B cell (primary cell): ENCODE results near the gene C1QL1. TPM values are rescaled to one million over a fixed set of nuclear protein-coding genes. Genes with fewer than 3 reads are reported as not detected.

ENCODE experiments used
- ATAC-seq: fragments of 200-7000 bp; cut with Tn5 transposase; one replicate; pipeline ENCODE4 v1.10.0; 2021; ENCODE audit warnings: low read depth, mild to moderate bottlenecking, moderate number of reproducible peaks, moderate library complexity
- CTCF ChIA-PET: fragments of 350-600 bp; sonication (Branson Sonifier 250); formaldehyde crosslinking; loops from one replicate; lab custom pipeline; 2021; ENCODE audit warnings: antibody characterized with exemption, inconsistent platforms; lab: Charles Lee
- POLR2A ChIA-PET: fragments of 350-600 bp; sonication (Branson Sonifier 250); formaldehyde crosslinking; loops from one replicate; lab custom pipeline; 2021; ENCODE audit warnings: antibody characterized with exemption; lab: Charles Lee
- DNase-seq: peaks from one replicate; pipeline ENCODE4 v3.0.0; 2013
- H2AFZ ChIP-seq: 2 replicates; pipeline ENCODE4 v1.6.1; 2012; ENCODE audit warnings: mild to moderate bottlenecking, low read depth, low read length; ENCODE audit not compliant: insufficient read depth, poor library complexity, severe bottlenecking
- H3K27ac ChIP-seq, 2 donors: 1 replicate in 1 of 2; 2 replicates in 1 of 2; pipeline ENCODE4 v1.5.1; 2012 to 2013; ENCODE audit warnings: low read length in 2 of 2, mild to moderate bottlenecking in 2 of 2, moderate library complexity in 1 of 2
- H3K27me3 ChIP-seq, 4 experiments: fragments of 200-600 bp in 1 of 4; sonication (generic) in 1 of 4; replicated peaks in 1 of 4; 1 replicate in 2 of 4; 2 replicates in 2 of 4; pipeline versions ENCODE4 v1.6.1 to v1.7.0; 2013 to 2016; ENCODE audit warnings: low read length in 3 of 4, mild to moderate bottlenecking in 2 of 4, mixed read lengths in 1 of 4, moderate library complexity in 1 of 4; ENCODE audit not compliant: insufficient read depth in 4 of 4, control insufficient read depth in 3 of 4; ENCODE audit errors: control extremely low read depth in 1 of 4
- H3K36me3 ChIP-seq, 2 experiments: replicated peaks in 1 of 2; 1 replicate in 1 of 2; 2 replicates in 1 of 2; pipeline versions ENCODE4 v1.6.1 to v1.7.1; 2013; ENCODE audit warnings: low read length in 1 of 2; ENCODE audit not compliant: insufficient read depth in 2 of 2, control insufficient read depth in 1 of 2; ENCODE audit errors: control extremely low read depth in 1 of 2, extremely low read depth in 1 of 2
- H3K4me1 ChIP-seq, 2 donors: fragments of 200-600 bp in 1 of 2; sonication (generic) in 1 of 2; 1 replicate in 1 of 2; 2 replicates in 1 of 2; pipeline versions ENCODE4 v1.5.1 to v1.6.1; 2013 to 2017; ENCODE audit warnings: low read length in 2 of 2; ENCODE audit not compliant: control insufficient read depth in 2 of 2, insufficient read depth in 2 of 2
- H3K4me2 ChIP-seq: replicated peaks from 2 replicates; pipeline ENCODE3; 2012; ENCODE audit warnings: mild to moderate bottlenecking, low read depth, low read length; ENCODE audit not compliant: poor library complexity, severe bottlenecking
- H3K4me3 ChIP-seq, 5 experiments: fragments of 200-600 bp in 1 of 5; sonication (generic) in 1 of 5; 1 replicate in 3 of 5; 2 replicates in 2 of 5; pipeline versions ENCODE4 v1.5.1 to v1.7.0; 2011 to 2016; ENCODE audit warnings: low read length in 4 of 5, mild to moderate bottlenecking in 4 of 5, low read depth in 2 of 5, control low read depth in 1 of 5, moderate library complexity in 1 of 5; ENCODE audit not compliant: insufficient read depth in 1 of 5; ENCODE audit errors: control extremely low read depth in 1 of 5, extremely low read depth in 1 of 5
- H3K79me2 ChIP-seq: fragments of 200-600 bp; sonication (generic); one replicate; pipeline ENCODE4 v1.6.0; 2016; ENCODE audit warnings: low read length; ENCODE audit not compliant: control insufficient read depth, insufficient read depth
- H3K9ac ChIP-seq: fragments of 200-600 bp; sonication (generic); 2 replicates; pipeline ENCODE4 v1.6.1; 2017; ENCODE audit warnings: mild to moderate bottlenecking, low read length, moderate library complexity
- H3K9me3 ChIP-seq, 3 donors: one replicate each; pipeline versions ENCODE4 v1.6.1 to v1.7.1; 2013; ENCODE audit warnings: low read length in 2 of 3; ENCODE audit not compliant: control insufficient read depth in 2 of 3, insufficient read depth in 1 of 3; ENCODE audit errors: control extremely low read depth in 1 of 3
- H4K20me1 ChIP-seq: 2 replicates; pipeline ENCODE4 v1.6.0; 2012; ENCODE audit warnings: mild to moderate bottlenecking, low read length; ENCODE audit not compliant: insufficient read depth, control insufficient read depth, poor library complexity, severe bottlenecking
- H3K27ac Mint-ChIP-seq: one replicate; pipeline ENCODE4 v1.8.0; 2021; ENCODE audit warnings: mixed read lengths
- H3K27me3 Mint-ChIP-seq: one replicate; pipeline ENCODE4 v1.8.0; 2021; ENCODE audit warnings: mixed read lengths
- H3K4me1 Mint-ChIP-seq: one replicate; pipeline ENCODE4 v1.8.0; 2021; ENCODE audit warnings: mixed read lengths
- H3K4me3 Mint-ChIP-seq: one replicate; pipeline ENCODE4 v1.8.0; 2021; ENCODE audit warnings: mixed read lengths
- H3K9me3 Mint-ChIP-seq: one replicate; pipeline ENCODE4 v1.8.0; 2022; ENCODE audit warnings: mixed read lengths; ENCODE audit not compliant: insufficient read depth
- EZH2 ChIP-seq: IDR thresholded peaks from 2 replicates; pipeline ENCODE4 v1.6.1; 2012; ENCODE audit warnings: borderline replicate concordance, low read depth, mild to moderate bottlenecking, moderate library complexity, low read length; ENCODE audit not compliant: insufficient read depth, poor library complexity, severe bottlenecking
- WGBS: methylation state at CpG from one replicate; pipeline ENCODE4 v1.1.5; 2013; ENCODE audit warnings: missing lambda C conversion rate; ENCODE audit not compliant: insufficient coverage; 5-methylcytosine and 5-hydroxymethylcytosine counted together
- intact Hi-C: fragments of 100-400 bp; cut with micrococcal nuclease; formaldehyde crosslinking; loops from one replicate; pipeline ENCODE4 v1.10.0; 2022
- polyA plus RNA-seq: library from polyadenylated mRNA; depleted of rRNA; stranded (reverse); fragments of >200 nt; gene quantifications from 2 replicates; pipeline ENCODE4 v1.2.3, GENCODE V29; 2012
- total RNA-seq, 2 donors: library from RNA; stranded (reverse); fragments of 120-200 nt in 1 of 2; gene quantifications; 1 replicate in 1 of 2; 2 replicates in 1 of 2; pipeline versions ENCODE4 v1.2.3 to v1.2.4, GENCODE V29; 2013 to 2022
- TF ChIP-seq, protein P1 (sequence below): fragments of 200-600 bp; IDR thresholded peaks from one replicate; pipeline ENCODE4 v1.8.0; 2022; ENCODE audit warnings: antibody characterized with exemption, mild to moderate bottlenecking

C1QL1 gene
- total and polyA plus RNA-seq, 2 donors (not counting 1 experiment from before 2014, with no cell fraction given): not detected

DNA sequence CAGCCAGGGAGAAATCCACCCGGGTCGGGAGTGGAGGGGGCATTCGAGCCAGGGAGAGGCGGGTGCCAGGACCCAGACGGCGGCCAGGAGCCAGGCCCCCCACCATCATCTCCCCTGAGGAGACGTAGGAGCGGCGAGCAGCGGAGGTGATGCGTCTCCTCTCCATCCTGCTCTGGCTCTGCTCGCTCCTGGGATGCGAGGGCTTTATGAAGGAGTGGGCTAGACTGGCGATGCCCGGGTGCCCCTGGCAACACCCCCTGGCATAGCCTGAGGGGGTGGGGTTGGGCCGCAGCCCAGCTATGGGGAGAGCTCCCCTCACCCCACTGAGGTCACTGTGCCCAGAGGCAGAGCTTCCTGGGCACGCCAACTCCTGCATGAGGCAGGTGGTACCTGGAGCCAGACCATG lies 52.8 kb downstream of the C1QL1 start, which contains the start of gene GFAP:
GFAP (minus strand) TSS at position 180 of the 406 bp plus-strand sequence; CDS start at position 166, 14 bp downstream.
- H3K9me3 Mint-ChIP-seq: no peaks in the 10 kb centered on the region
- no peak within 1 kb of the TSS for H3K27ac Mint-ChIP-seq
- WGBS: 87% methylated on average over 10 of the region's 17 CpGs
- intact Hi-C loops: no loop called here
- H3K27me3 ChIP-seq: peaks cover 0 to 37% (median 9%) of the 10 kb centered on the region in 4 experiments
- no peaks in the 10 kb centered on the region for H3K36me3 ChIP-seq
- no peak within 1 kb of the TSS for H3K27ac ChIP-seq
- H2AFZ ChIP-seq: no peak within 1 kb of the TSS
- peaks cover 13 to 15% of the 10 kb centered on the region in 2 donors for H3K4me1 ChIP-seq
- H3K4me3 ChIP-seq: no peak within 1 kb of the TSS
- ATAC-seq: no peak
- H3K9me3 ChIP-seq: peaks cover 0 to 7% (median 0%) of the 10 kb centered on the region in 3 donors
- ChIA-PET POLR2A (no interaction called here), CTCF (interaction anchor here (0.7 to 1.1 kb wide), 2 partner anchors 17 to 237 kb away, joined by 3 to 6 read pairs; no protein-coding TSS in a partner anchor)
- H3K27me3 Mint-ChIP-seq: peaks cover 36% of the 10 kb centered on the region
- no peak within 1 kb of the TSS for H3K4me2 ChIP-seq
- H3K4me1 Mint-ChIP-seq: peaks cover 21% of the 10 kb centered on the region
- no peak for DNase-seq
- no peaks in the 10 kb centered on the region for H3K79me2 ChIP-seq
- no peak within 1 kb of the TSS for H3K4me3 Mint-ChIP-seq
- no peak within 1 kb of the TSS for H3K9ac ChIP-seq
- TF ChIP-seq EZH2: no peak
- TF ChIP-seq, protein P1, sequence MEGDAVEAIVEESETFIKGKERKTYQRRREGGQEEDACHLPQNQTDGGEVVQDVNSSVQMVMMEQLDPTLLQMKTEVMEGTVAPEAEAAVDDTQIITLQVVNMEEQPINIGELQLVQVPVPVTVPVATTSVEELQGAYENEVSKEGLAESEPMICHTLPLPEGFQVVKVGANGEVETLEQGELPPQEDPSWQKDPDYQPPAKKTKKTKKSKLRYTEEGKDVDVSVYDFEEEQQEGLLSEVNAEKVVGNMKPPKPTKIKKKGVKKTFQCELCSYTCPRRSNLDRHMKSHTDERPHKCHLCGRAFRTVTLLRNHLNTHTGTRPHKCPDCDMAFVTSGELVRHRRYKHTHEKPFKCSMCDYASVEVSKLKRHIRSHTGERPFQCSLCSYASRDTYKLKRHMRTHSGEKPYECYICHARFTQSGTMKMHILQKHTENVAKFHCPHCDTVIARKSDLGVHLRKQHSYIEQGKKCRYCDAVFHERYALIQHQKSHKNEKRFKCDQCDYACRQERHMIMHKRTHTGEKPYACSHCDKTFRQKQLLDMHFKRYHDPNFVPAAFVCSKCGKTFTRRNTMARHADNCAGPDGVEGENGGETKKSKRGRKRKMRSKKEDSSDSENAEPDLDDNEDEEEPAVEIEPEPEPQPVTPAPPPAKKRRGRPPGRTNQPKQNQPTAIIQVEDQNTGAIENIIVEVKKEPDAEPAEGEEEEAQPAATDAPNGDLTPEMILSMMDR: no peak
- no peaks in the 10 kb centered on the region for H4K20me1 ChIP-seq

DNA sequence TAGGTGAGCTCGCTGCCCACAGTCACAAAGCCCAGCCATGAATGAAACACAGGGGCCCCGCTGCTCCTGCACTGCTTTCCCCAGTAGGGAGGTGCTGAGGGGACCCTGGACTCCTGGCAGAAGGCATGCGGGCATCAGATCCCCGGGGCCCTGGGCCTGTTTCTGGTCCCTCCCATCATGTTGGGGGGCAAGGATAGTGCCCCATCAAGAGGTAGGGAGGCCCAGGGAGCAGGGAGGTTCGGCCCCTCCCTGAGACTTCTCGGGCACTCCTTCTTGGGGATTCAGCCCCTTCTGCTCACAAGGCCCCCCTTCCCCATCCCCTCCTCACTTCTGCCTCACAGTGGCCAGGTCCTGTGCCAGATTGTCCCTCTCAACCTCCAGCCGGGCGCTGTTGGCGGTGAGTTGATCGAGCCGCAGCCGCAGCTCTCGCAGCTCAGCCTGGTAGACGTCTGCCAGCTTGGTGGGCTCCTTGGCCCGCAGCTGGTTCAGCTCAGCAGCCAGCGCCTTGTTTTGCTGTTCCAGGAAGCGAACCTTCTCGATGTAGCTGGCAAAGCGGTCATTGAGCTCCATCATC lies 53.3 kb downstream of the C1QL1 start:
- CTCF ChIA-PET: interaction anchor here (0.7 to 1.1 kb wide), 2 partner anchors 18 to 238 kb away, joined by 3 to 6 read pairs; no protein-coding TSS in a partner anchor

More for the DNA sequence above, 53.3 kb downstream of the C1QL1 start:
- Mint-ChIP-seq H3K27me3 (peaks cover 33% of the 10 kb centered on the region), H3K4me3 (no peak overlapping the region), H3K4me1 (peaks cover 16% of the 10 kb centered on the region), H3K27ac (no peak overlapping the region), H3K9me3 (no peaks in the 10 kb centered on the region)
- peaks cover 0 to 7% (median 0%) of the 10 kb centered on the region in 3 donors for H3K9me3 ChIP-seq
- no peak overlapping the region for H2AFZ ChIP-seq
- no peak for DNase-seq
- POLR2A ChIA-PET: no interaction called here
- no peaks in the 10 kb centered on the region for H3K36me3 ChIP-seq
- H3K27ac ChIP-seq: no peak overlapping the region
- no peaks in the 10 kb centered on the region for H4K20me1 ChIP-seq
- H3K9ac ChIP-seq: no peak overlapping the region
- H3K4me1 ChIP-seq: peaks cover 9 to 13% of the 10 kb centered on the region in 2 donors
- TF ChIP-seq, protein P1: no peak
- no peak for TF ChIP-seq EZH2
- H3K4me3 ChIP-seq: no peak overlapping the region
- peaks cover 0 to 35% (median 8%) of the 10 kb centered on the region in 4 experiments for H3K27me3 ChIP-seq
- intact Hi-C loops: no loop called here
- no peak overlapping the region for H3K4me2 ChIP-seq
- WGBS: 85% methylated on average over 19 of the region's 19 CpGs
- no peak for ATAC-seq
- H3K79me2 ChIP-seq: no peaks in the 10 kb centered on the region
